Testis (tissue), 2 donors: Measurements from ENCODE around the gene AUH.

Experiments
- POLR2A ChIP-seq: fragments of 450-650 bp; IDR thresholded peaks from one replicate; pipeline ENCODE4 v1.6.1; 2017; ENCODE audit warnings: antibody characterized with exemption, mild to moderate bottlenecking, moderate library complexity
- TF ChIP-seq, protein P1 (sequence below), 3 experiments: fragments of 450-650 bp in 2 of 3; fragments of 200-600 bp in 1 of 3; sonication (generic) in 1 of 3; IDR thresholded peaks; one replicate each; pipeline ENCODE4 v1.5.1; 2016 to 2019; ENCODE audit warnings: antibody characterized with exemption in 3 of 3, mild to moderate bottlenecking in 2 of 3, moderate library complexity in 1 of 3

GRCh38 chr9:91174772-91175171 lies 186.9 kb downstream of the AUH start:
- TF ChIP-seq, protein P1, sequence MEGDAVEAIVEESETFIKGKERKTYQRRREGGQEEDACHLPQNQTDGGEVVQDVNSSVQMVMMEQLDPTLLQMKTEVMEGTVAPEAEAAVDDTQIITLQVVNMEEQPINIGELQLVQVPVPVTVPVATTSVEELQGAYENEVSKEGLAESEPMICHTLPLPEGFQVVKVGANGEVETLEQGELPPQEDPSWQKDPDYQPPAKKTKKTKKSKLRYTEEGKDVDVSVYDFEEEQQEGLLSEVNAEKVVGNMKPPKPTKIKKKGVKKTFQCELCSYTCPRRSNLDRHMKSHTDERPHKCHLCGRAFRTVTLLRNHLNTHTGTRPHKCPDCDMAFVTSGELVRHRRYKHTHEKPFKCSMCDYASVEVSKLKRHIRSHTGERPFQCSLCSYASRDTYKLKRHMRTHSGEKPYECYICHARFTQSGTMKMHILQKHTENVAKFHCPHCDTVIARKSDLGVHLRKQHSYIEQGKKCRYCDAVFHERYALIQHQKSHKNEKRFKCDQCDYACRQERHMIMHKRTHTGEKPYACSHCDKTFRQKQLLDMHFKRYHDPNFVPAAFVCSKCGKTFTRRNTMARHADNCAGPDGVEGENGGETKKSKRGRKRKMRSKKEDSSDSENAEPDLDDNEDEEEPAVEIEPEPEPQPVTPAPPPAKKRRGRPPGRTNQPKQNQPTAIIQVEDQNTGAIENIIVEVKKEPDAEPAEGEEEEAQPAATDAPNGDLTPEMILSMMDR (IDR thresholded peaks at IDR 0.05) = no peak
- TF ChIP-seq POLR2A = no peak
